Measurements from ENCODE around the gene MYO6. TPM values are rescaled to one million over a fixed set of nuclear protein-coding genes. Genes with fewer than 3 reads are reported as not detected.

Gene MYO6
- total RNA-seq, 1 experiment from 2014 or later, result 44.1 TPM

DNA sequence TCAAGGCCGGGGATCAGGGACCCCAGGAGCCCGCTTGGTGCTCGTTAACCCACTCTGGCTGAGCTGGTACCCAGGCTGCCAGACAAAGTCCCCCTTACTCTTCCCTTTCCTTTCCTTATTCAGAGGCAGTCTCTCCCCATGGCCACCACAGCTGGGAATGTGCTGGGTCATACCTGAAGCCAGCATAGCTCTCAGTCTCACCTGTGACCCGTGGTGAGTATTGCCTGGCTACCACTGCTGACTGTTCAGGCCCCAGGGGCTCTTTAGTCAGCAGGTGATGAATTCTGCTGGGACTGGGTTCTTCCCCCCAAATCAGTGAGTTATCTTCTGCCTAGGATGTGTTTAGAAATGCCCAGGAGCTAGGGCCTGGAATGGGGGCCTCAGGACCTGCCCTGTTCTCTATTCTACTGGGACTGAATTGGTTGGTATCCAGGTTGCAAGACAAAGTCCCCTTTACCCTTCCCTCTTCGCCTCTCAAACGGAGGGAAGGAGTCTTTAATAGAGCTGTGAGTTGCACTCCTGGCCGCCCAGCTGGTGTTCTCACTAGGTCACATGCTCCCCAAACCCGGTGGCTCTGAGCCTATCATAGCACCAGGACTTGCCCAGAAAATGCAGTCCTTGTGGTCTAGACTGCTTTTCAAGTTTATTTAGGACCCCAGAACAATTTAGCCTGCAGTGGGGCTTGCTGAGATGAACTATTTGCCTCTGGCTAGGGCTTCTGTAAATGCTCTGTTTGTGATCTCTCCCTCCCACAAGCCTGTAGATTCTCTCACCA lies 64.6 kb downstream of the MYO6 start (continued):
- TF ChIP-seq CBX3 (IDR thresholded peaks at IDR 0.05; ENCODE audit: low read depth), result no peak
- no peak for TF ChIP-seq RAD21 (IDR thresholded peaks at IDR 0.05; ENCODE audit: low read depth)
- TF ChIP-seq, protein P1, sequence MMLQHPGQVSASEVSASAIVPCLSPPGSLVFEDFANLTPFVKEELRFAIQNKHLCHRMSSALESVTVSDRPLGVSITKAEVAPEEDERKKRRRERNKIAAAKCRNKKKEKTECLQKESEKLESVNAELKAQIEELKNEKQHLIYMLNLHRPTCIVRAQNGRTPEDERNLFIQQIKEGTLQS (IDR thresholded peaks at IDR 0.05), result no peak
- TF ChIP-seq ELF1 (IDR thresholded peaks at IDR 0.05; ENCODE audit: borderline replicate concordance, low read depth), result no peak

DNA sequence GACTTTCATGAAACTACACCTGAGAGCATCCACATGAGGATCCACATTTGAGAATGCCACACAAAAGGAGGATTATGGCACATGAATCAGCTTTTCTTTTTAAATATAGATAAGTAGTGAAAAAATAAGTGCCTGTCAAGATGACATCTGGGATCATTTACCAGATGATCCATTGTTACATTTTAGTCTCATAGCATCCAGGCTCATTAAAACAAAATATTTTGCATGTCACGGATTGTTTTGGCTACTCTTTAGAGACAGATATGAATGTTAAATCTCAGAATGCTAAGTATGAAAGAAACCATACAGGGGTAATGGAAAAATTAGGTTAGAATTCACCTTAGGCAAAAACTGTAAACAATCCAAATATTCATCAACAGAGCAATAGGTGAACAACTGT lies 66.7 kb downstream of the MYO6 start:
- peaks cover 0 to 10% of the 10 kb centered on the region in 2 experiments; a peak in 2 of 4 replicates for H3K36me3 ChIP-seq (ENCODE audit: control insufficient read depth in 1 of 2, insufficient read depth in 2 of 2, low read length in 2 of 2)
- H3K9ac ChIP-seq (ENCODE audit: low read length), result no peak overlapping the region
- ChIA-PET CTCF (no interaction called here), POLR2A (no interaction called here), RAD21 (ENCODE audit: low non-redundant PET in 1 of 2, low total read pairs in 2 of 2, uncharacterized antibody in 2 of 2, unreplicated experiment in 2 of 2) (no interaction called here)
- H3K27ac ChIP-seq (ENCODE audit: low read depth, low read length), result no peak overlapping the region
- TF ChIP-seq EZH2phosphoT487 (IDR thresholded peaks at IDR 0.05; ENCODE audit: borderline replicate concordance) (no peak), RAD21 (IDR thresholded peaks at IDR 0.05; ENCODE audit: low read depth) (no peak), ZFX (IDR thresholded peaks at IDR 0.05) (no peak), ELF1 (IDR thresholded peaks at IDR 0.05; ENCODE audit: borderline replicate concordance, low read depth) (no peak), CEBPB (IDR thresholded peaks at IDR 0.05; ENCODE audit: low read depth) (no peak)
- TF ChIP-seq, protein P2, sequence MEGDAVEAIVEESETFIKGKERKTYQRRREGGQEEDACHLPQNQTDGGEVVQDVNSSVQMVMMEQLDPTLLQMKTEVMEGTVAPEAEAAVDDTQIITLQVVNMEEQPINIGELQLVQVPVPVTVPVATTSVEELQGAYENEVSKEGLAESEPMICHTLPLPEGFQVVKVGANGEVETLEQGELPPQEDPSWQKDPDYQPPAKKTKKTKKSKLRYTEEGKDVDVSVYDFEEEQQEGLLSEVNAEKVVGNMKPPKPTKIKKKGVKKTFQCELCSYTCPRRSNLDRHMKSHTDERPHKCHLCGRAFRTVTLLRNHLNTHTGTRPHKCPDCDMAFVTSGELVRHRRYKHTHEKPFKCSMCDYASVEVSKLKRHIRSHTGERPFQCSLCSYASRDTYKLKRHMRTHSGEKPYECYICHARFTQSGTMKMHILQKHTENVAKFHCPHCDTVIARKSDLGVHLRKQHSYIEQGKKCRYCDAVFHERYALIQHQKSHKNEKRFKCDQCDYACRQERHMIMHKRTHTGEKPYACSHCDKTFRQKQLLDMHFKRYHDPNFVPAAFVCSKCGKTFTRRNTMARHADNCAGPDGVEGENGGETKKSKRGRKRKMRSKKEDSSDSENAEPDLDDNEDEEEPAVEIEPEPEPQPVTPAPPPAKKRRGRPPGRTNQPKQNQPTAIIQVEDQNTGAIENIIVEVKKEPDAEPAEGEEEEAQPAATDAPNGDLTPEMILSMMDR (IDR thresholded peaks at IDR 0.05 in 2 of 3, conservative IDR thresholded peaks at IDR 0.05 in 1 of 3; ENCODE audit: borderline replicate concordance in 1 of 3, insufficient read depth in 1 of 3, low read depth in 2 of 3, low read length in 2 of 3), result no peak
- TF ChIP-seq, protein P1 (IDR thresholded peaks at IDR 0.05), result no peak
- TF ChIP-seq, protein P3, sequence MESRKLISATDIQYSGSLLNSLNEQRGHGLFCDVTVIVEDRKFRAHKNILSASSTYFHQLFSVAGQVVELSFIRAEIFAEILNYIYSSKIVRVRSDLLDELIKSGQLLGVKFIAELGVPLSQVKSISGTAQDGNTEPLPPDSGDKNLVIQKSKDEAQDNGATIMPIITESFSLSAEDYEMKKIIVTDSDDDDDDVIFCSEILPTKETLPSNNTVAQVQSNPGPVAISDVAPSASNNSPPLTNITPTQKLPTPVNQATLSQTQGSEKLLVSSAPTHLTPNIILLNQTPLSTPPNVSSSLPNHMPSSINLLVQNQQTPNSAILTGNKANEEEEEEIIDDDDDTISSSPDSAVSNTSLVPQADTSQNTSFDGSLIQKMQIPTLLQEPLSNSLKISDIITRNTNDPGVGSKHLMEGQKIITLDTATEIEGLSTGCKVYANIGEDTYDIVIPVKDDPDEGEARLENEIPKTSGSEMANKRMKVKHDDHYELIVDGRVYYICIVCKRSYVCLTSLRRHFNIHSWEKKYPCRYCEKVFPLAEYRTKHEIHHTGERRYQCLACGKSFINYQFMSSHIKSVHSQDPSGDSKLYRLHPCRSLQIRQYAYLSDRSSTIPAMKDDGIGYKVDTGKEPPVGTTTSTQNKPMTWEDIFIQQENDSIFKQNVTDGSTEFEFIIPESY (IDR thresholded peaks at IDR 0.05; ENCODE audit: extremely low read depth, insufficient replicate concordance, low read length), result no peak
- BruUV-seq (replicated peaks), result no TSS peak
- H3K9me3 ChIP-seq (ENCODE audit: control insufficient read depth in 1 of 2, insufficient read depth in 1 of 2, low read depth in 1 of 2, low read length in 2 of 2), result no peaks in the 10 kb centered on the region
- H3K4me3 ChIP-seq (replicated peaks in 1 of 2; ENCODE audit: low read depth in 1 of 2, low read length in 2 of 2), result no peak overlapping the region
- DNase-seq (ENCODE audit: low read depth, low spot score), result no peak
- intact Hi-C loops (cut with micrococcal nuclease), result no loop called here
- H2AFZ ChIP-seq (ENCODE audit: low read depth, low read length, poor library complexity, severe bottlenecking), result no peak overlapping the region
- H3K27me3 ChIP-seq (ENCODE audit: insufficient read depth, low read length), result no peaks in the 10 kb centered on the region
- H3K79me2 ChIP-seq (ENCODE audit: insufficient read depth, low read length), result peaks cover 13% of the 10 kb centered on the region
- no peak overlapping the region for H3K4me2 ChIP-seq (ENCODE audit: low read length)
- ATAC-seq, result no peak
- H3K4me1 ChIP-seq (ENCODE audit: control insufficient read depth in 1 of 2, insufficient read depth in 2 of 2, low read length in 2 of 2), result no peaks in the 10 kb centered on the region
- no peaks in the 10 kb centered on the region for H3K9me2 ChIP-seq (ENCODE audit: insufficient read depth)
- no peaks in the 10 kb centered on the region for H4K20me1 ChIP-seq (ENCODE audit: insufficient read depth)

Data from HCT116 (cell line).